ENCODE data around the gene EMB.
"Not testable (repeated sequence)": the region's sequence is repeated elsewhere in the genome, so short reads cannot be mapped to it uniquely, and the experiment has no call there.

EMB gene

GRCh38 chr5:50365426-50366251, 75.4 kb downstream of the EMB start:
- Histone ChIP-seq H3K27ac (no peak overlapping the region), H3K36me3 (ENCODE audit: insufficient read depth, low read length) (no peaks in the 10 kb centered on the region), H3K9ac (ENCODE audit: insufficient read length) (no peak overlapping the region), H3K4me3 (no peak overlapping the region), H3K9me3 (ENCODE audit: low read depth, low read length) (no peaks in the 10 kb centered on the region)
- TF ChIP-seq EZH2 (IDR thresholded peaks at IDR 0.05) (no peak), POLR2AphosphoS5 (IDR thresholded peaks at IDR 0.05; ENCODE audit: borderline replicate concordance, low read depth, low read length) (no peak), FOXP2 (optimal IDR thresholded peaks at IDR 0.05; ENCODE audit: control extremely low read depth, extremely low read length, insufficient read depth) (no peak)
- DNase-seq (ENCODE audit: low read depth, low spot score): no peak

- not testable (repeated sequence) for H3K27ac ChIP-seq; DNase-seq (ENCODE audit: low read depth, low spot score); H3K36me3 ChIP-seq (ENCODE audit: insufficient read depth, low read length); H3K4me3 ChIP-seq; H3K9ac ChIP-seq (ENCODE audit: insufficient read length); H3K9me3 ChIP-seq (ENCODE audit: low read depth, low read length)
Observed at GRCh38 chr5:50364535-50365309, 76.4 kb downstream of the EMB start.

- no peak overlapping the region for H3K9ac ChIP-seq (ENCODE audit: insufficient read length)
- no peaks in the 10 kb centered on the region for H3K9me3 ChIP-seq (ENCODE audit: low read depth, low read length)
- DNase-seq (ENCODE audit: low read depth, low spot score): no peak
- TF ChIP-seq EZH2 (IDR thresholded peaks at IDR 0.05): no peak
- TF ChIP-seq POLR2AphosphoS5 (IDR thresholded peaks at IDR 0.05; ENCODE audit: borderline replicate concordance, low read depth, low read length): no peak
- TF ChIP-seq FOXP2 (optimal IDR thresholded peaks at IDR 0.05; ENCODE audit: control extremely low read depth, extremely low read length, insufficient read depth): no peak
- H3K36me3 ChIP-seq (ENCODE audit: insufficient read depth, low read length): no peaks in the 10 kb centered on the region
- no peak overlapping the region for H3K4me3 ChIP-seq
- no peak overlapping the region for H3K27ac ChIP-seq
Observed at GRCh38 chr5:50359187-50359586, 81.9 kb downstream of the EMB start.

GRCh38 chr5:50352382-50352781, 88.7 kb downstream of the EMB start:
- Histone ChIP-seq H3K9ac (ENCODE audit: insufficient read length) (no peak overlapping the region), H3K9me3 (ENCODE audit: low read depth, low read length) (no peaks in the 10 kb centered on the region), H3K36me3 (ENCODE audit: insufficient read depth, low read length) (no peaks in the 10 kb centered on the region), H3K4me3 (no peak overlapping the region), H3K27ac (no peak overlapping the region)
- DNase-seq (ENCODE audit: low read depth, low spot score): no peak
- no peak for TF ChIP-seq FOXP2 (optimal IDR thresholded peaks at IDR 0.05; ENCODE audit: control extremely low read depth, extremely low read length, insufficient read depth)
- no peak for TF ChIP-seq POLR2AphosphoS5 (IDR thresholded peaks at IDR 0.05; ENCODE audit: borderline replicate concordance, low read depth, low read length)
- no peak for TF ChIP-seq EZH2 (IDR thresholded peaks at IDR 0.05)

Data from SK-N-MC (cell line).